GM12878 (cell line): Measurements from ENCODE around the gene MAPK13. TPM values are rescaled to one million over a fixed set of nuclear protein-coding genes. Genes with fewer than 3 reads are reported as not detected.
A peak's percentile ranks its signal among the peaks of the same experiment; 100 is the strongest.

ENCODE experiments used
- ATAC-seq: fragments of 200-7000 bp; cut with Tn5 transposase; 3 replicates; pipeline ENCODE4 v1.9.1; 2020; ENCODE audit warnings: mild to moderate bottlenecking, moderate library complexity
- BruUV-seq: library from RNA; stranded (reverse); fragments of 400-500 nt; replicated peaks from 2 replicates; lab custom pipeline; 2021; lab: Mats Ljungman, UMichigan
- CTCF ChIA-PET: fragments of 300-600 bp; sonication (Branson Sonifier 250); formaldehyde crosslinking; extraction: SDS; loops from one replicate; lab custom pipeline; 2021; ENCODE audit warnings: inconsistent platforms; lab: Yijun Ruan, JAX
- POLR2A ChIA-PET: fragments of 350-600 bp; formaldehyde crosslinking; extraction: SDS; loops from one replicate; lab custom pipeline; 2021; ENCODE audit warnings: inconsistent platforms; lab: Charles Lee
- RAD21 ChIA-PET: fragments of 300-600 bp; sonication (Branson Sonifier 250); formaldehyde crosslinking; loops from one replicate; lab custom pipeline; 2023; ENCODE audit warnings: antibody characterized with exemption; ENCODE audit not compliant: unreplicated experiment; lab: Charles Lee
- SMC1A ChIA-PET: fragments of 300-600 bp; sonication (Branson Sonifier 250); formaldehyde crosslinking; loops from one replicate; lab custom pipeline; 2023; ENCODE audit not compliant: unreplicated experiment, uncharacterized antibody; lab: Charles Lee
- DNase-seq: peaks from one replicate; pipeline ENCODE4 v3.0.0-alpha.2; 2011; ENCODE audit warnings: low read depth, low spot score
- FAIRE-seq: peaks from 3 replicates; lab custom pipeline; 2011; peaks lifted over from hg19 to GRCh38; lab: Jason Lieb, UNC
- H2AFZ ChIP-seq: 2 replicates; pipeline ENCODE4 v1.6.0; 2011; ENCODE audit warnings: low read depth, low read length, control low read depth; ENCODE audit not compliant: control insufficient read depth
- H3K27ac ChIP-seq: 2 replicates; pipeline ENCODE4 v1.5.1; 2011; ENCODE audit warnings: control low read depth; ENCODE audit not compliant: control insufficient read depth, insufficient read depth
- H3K27me3 ChIP-seq, 2 experiments: replicated peaks in 1 of 2; 2 replicates each; pipeline versions ENCODE4 v1.6.0 to v1.6.1; 2011; ENCODE audit warnings: low read length in 1 of 2; ENCODE audit not compliant: control insufficient read depth in 2 of 2, insufficient read depth in 2 of 2
- H3K36me3 ChIP-seq, 2 experiments: 2 replicates each; pipeline ENCODE4 v1.5.1; 2011; ENCODE audit warnings: low read length in 1 of 2; ENCODE audit not compliant: control insufficient read depth in 2 of 2, insufficient read depth in 2 of 2
- H3K4me1 ChIP-seq: 2 replicates; pipeline ENCODE4 v1.6.1; 2011; ENCODE audit warnings: mild to moderate bottlenecking, low read length, moderate library complexity, mixed read lengths; ENCODE audit not compliant: control insufficient read depth, insufficient read depth
- H3K4me2 ChIP-seq: 2 replicates; pipeline ENCODE4 v1.6.0; 2011; ENCODE audit warnings: control low read depth; ENCODE audit not compliant: control insufficient read depth, insufficient read depth
- H3K4me3 ChIP-seq: fragments of 200-600 bp; sonication (generic); 2 replicates; pipeline ENCODE4 v1.5.1; 2016
- H3K79me2 ChIP-seq: 2 replicates; pipeline ENCODE4 v1.6.0; 2011; ENCODE audit warnings: low read length; ENCODE audit not compliant: control insufficient read depth, insufficient read depth
- H3K9ac ChIP-seq: 2 replicates; pipeline ENCODE4 v1.8.0; 2011; ENCODE audit warnings: low read length, control low read depth, mixed read lengths; ENCODE audit not compliant: control insufficient read depth, insufficient read depth
- H3K9me3 ChIP-seq: replicated peaks from 3 replicates; pipeline ENCODE4 v1.5.1; 2011; ENCODE audit warnings: mild to moderate bottlenecking, low read length; ENCODE audit not compliant: control insufficient read depth, insufficient read depth
- H4K20me1 ChIP-seq: 2 replicates; pipeline ENCODE4 v1.6.0; 2011; ENCODE audit not compliant: control insufficient read depth, insufficient read depth
- ESRRA ChIP-seq: IDR thresholded peaks from 2 replicates; pipeline ENCODE4 v1.6.1; 2012; ENCODE audit warnings: mild to moderate bottlenecking, low read length, improper control_type of control experiment
- FOXK2 ChIP-seq: fragments of 450-650 bp; IDR thresholded peaks from 2 replicates; pipeline ENCODE4 v1.6.1; 2017; ENCODE audit warnings: mild to moderate bottlenecking, moderate library complexity
- NBN ChIP-seq: fragments of 450-650 bp; IDR thresholded peaks from 2 replicates; pipeline ENCODE4 v1.6.1; 2016
- ZNF217 ChIP-seq: fragments of 450-650 bp; IDR thresholded peaks from 2 replicates; pipeline ENCODE4 v1.6.1; 2017; ENCODE audit warnings: antibody characterized with exemption, mild to moderate bottlenecking
- WGBS: methylation state at CpG from one replicate; pipeline ENCODE4 v1.1.6; 2016; ENCODE audit warnings: low lambda C conversion rate; ENCODE audit not compliant: insufficient replicate concordance, insufficient coverage; ENCODE audit errors: missing lambda C conversion rate; 5-methylcytosine and 5-hydroxymethylcytosine counted together
- in situ Hi-C: fragments of 300-500 bp; cut with MboI; formaldehyde crosslinking; loops from 9 replicates; pipeline ENCODE4 v1.14.3; 2018; ENCODE audit warnings: mixed read lengths
- intact Hi-C: fragments of 100-400 bp; cut with micrococcal nuclease; formaldehyde crosslinking; loops from one replicate; pipeline ENCODE4 v1.14.2; 2022; ENCODE audit not compliant: unreplicated experiment
- polyA plus RNA-seq, 11 experiments: library from polyadenylated mRNA; depleted of rRNA in 4 of 11; unstranded in 6 of 11; stranded (reverse) in 5 of 11; fragments of >200 nt; fragmentation: Nextera tagmentation in 4 of 11; fragmentation: Illumina TruSeq in 1 of 11; extraction: Ambion mirVana in 4 of 11; extraction: Trizol in 1 of 11; gene quantifications; 1 replicate in 1 of 11; 2 replicates in 10 of 11; pipeline versions ENCODE4 v1.2.1 to v1.2.3, GENCODE V29; 2011 to 2016; ENCODE audit warnings: inconsistent platforms in 2 of 11, missing spikeins in 2 of 11, low read depth in 1 of 11
- total RNA-seq, 4 experiments: library from RNA; depleted of rRNA in 3 of 4; stranded (reverse); fragments of >200 nt in 3 of 4; fragmentation: Illumina TruSeq in 1 of 4; extraction: Trizol in 1 of 4; gene quantifications; 2 replicates each; pipeline versions ENCODE4 v1.2.1 to v1.2.3, GENCODE V29; 2013 to 2021

MAPK13 gene
- total and polyA plus RNA-seq, 10 of the 15 experiments (the other 5 are each of a cell fraction or from before 2014, with no cell fraction given), result 1.8 to 48.0 (median 37.5) TPM

DNA sequence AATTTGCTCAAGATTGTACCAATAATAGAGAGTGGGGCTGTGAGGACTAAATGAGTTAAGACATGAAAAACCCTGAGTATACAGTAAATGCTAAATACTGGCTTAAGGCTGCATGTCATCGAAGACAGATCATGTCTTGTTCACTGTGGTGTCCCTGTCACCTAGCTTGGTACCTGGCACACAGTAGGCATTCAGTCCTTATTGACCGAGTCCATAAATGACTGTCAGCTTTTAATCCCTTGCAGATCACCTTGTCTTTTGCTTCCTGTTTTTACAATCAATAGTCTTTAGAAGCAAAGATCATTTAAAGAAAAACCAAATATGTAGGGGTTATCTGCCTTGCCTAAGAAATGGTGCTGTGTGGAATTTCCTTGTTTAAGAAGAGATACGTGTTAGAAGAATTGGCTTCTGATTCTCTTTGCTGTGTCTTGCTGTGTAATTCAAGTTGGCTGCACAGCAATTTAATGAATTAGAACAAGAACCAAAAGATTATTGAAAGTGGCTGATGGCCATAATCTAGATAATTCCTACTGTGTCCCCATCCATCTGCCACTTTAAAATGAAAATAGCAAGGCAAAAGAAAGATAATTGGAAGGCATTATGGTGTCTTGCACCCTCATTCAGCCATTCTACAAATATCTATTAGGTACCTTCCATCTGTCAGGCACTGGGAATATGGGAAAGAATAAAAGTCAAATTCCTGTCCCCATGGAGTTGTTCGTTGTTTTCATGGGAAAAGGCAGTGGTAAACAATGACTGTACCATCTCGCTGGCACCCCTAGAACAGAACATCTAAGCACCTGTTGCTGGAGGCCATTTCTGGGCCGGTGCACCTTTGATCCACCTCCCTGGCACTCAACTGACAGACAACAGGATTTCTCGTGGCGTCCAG is 12.4 kb upstream of the MAPK13 start:
- peaks cover 53% of the 10 kb centered on the region for H3K4me1 ChIP-seq
- intact Hi-C loops (no loop called here), in situ Hi-C loops (no loop called here)
- 85% methylated on average over 8 of the region's 8 CpGs for WGBS
- H3K27me3 ChIP-seq, result no peaks in the 10 kb centered on the region
- BruUV-seq, result no TSS peak
- H3K9ac ChIP-seq, result no peak overlapping the region
- no peak for DNase-seq
- H3K4me3 ChIP-seq, result no peak overlapping the region
- ChIA-PET RAD21 (interaction anchor here (1.0 to 1.9 kb wide), 4 partner anchors 10 to 240 kb away, joined by 3 to 6 read pairs (median 4); no protein-coding TSS in a partner anchor), CTCF (interaction anchor here (0.7 to 1.6 kb wide), 4 partner anchors 15 to 90 kb away, joined by 3 to 11 read pairs (median 4); partner anchors contain the start of gene MAPK14), POLR2A (interaction anchor here (1.9 kb wide), 1 partner anchor 13 kb away, joined by 11 read pairs; the partner anchor contains the start of gene MAPK13), SMC1A (interaction anchor here (0.5 to 4.9 kb wide), 4 partner anchors 14 to 89 kb away, joined by 3 to 44 read pairs (median 4); partner anchors contain the start of gene MAPK14)
- H3K9me3 ChIP-seq, result no peaks in the 10 kb centered on the region
- no peak overlapping the region for H2AFZ ChIP-seq
- no peak overlapping the region for H3K27ac ChIP-seq
- no peak for TF ChIP-seq NBN
- TF ChIP-seq ESRRA, result no peak
- TF ChIP-seq ZNF217, result no peak
- 0 out of 2 replicates have a peak, but pooled peaks have one; percentile 10 for TF ChIP-seq FOXK2
- no peaks in the 10 kb centered on the region; a peak in 1 of 4 replicates for H3K36me3 ChIP-seq
- no peak for FAIRE-seq
- no peaks in the 10 kb centered on the region for H3K79me2 ChIP-seq
- H4K20me1 ChIP-seq, result no peaks in the 10 kb centered on the region
- no peak overlapping the region for H3K4me2 ChIP-seq
- no peak for ATAC-seq
